IPS-18c (cell line): ENCODE data around the gene CPB2.

ENCODE experiments used
- H3K4me3 ChIP-seq: 2 replicates; pipeline ENCODE4 v1.7.0; 2013; ENCODE audit warnings: low read depth, mild to moderate bottlenecking, low read length, moderate library complexity; ENCODE audit not compliant: insufficient read depth
- H3K9me3 ChIP-seq: one replicate; pipeline ENCODE4 v1.6.1; 2013; ENCODE audit warnings: mild to moderate bottlenecking, low read length, moderate library complexity; ENCODE audit not compliant: control insufficient read depth, insufficient read depth

Gene CPB2

GRCh38 chr13:46104868-46105267 lies at the start of gene CPB2:
TSS of gene CPB2 (minus strand) at chr13:46105033. CDS start at chr13:46105009, 24 bp downstream.
- no peaks in the 10 kb centered on the region for H3K9me3 ChIP-seq
- H3K4me3 ChIP-seq: no peak within 1 kb of the TSS

GRCh38 chr13:46154136-46154801 lies 49.4 kb upstream of the CPB2 start:
- H3K4me3 ChIP-seq: no peak overlapping the region
- no peaks in the 10 kb centered on the region for H3K9me3 ChIP-seq

GRCh38 chr13:46152627-46153328 lies 47.9 kb upstream of the CPB2 start:
- Histone ChIP-seq H3K4me3 (no peak overlapping the region), H3K9me3 (no peaks in the 10 kb centered on the region)

GRCh38 chr13:46150134-46150693 lies 45.4 kb upstream of the CPB2 start:
- no peaks in the 10 kb centered on the region for H3K9me3 ChIP-seq
- no peak overlapping the region for H3K4me3 ChIP-seq

GRCh38 chr13:46149272-46150133 lies 44.7 kb upstream of the CPB2 start:
- no peaks in the 10 kb centered on the region for H3K9me3 ChIP-seq
- no peak overlapping the region for H3K4me3 ChIP-seq

GRCh38 chr13:46146898-46147297 lies 42.1 kb upstream of the CPB2 start:
- H3K9me3 ChIP-seq: no peaks in the 10 kb centered on the region
- H3K4me3 ChIP-seq: no peak overlapping the region

- Histone ChIP-seq H3K4me3 (no peak overlapping the region), H3K9me3 (no peaks in the 10 kb centered on the region)
Measured at GRCh38 chr13:46145950-46146349, 41.1 kb upstream of the CPB2 start.

GRCh38 chr13:46145135-46145534 lies 40.3 kb upstream of the CPB2 start:
- H3K9me3 ChIP-seq: no peaks in the 10 kb centered on the region
- no peak overlapping the region for H3K4me3 ChIP-seq

- Histone ChIP-seq H3K9me3 (no peaks in the 10 kb centered on the region), H3K4me3 (no peak overlapping the region)
Measured at GRCh38 chr13:46143184-46143701, 38.4 kb upstream of the CPB2 start.

GRCh38 chr13:46142776-46143175 lies 37.9 kb upstream of the CPB2 start:
- H3K9me3 ChIP-seq: no peaks in the 10 kb centered on the region
- H3K4me3 ChIP-seq: no peak overlapping the region

- H3K9me3 ChIP-seq: no peaks in the 10 kb centered on the region
- no peak overlapping the region for H3K4me3 ChIP-seq
Measured at GRCh38 chr13:46140044-46140443, 35.2 kb upstream of the CPB2 start.

- H3K4me3 ChIP-seq: no peak overlapping the region
Measured at GRCh38 chr13:46137627-46138317, 32.9 kb upstream of the CPB2 start.

GRCh38 chr13:46136688-46137087 lies 31.9 kb upstream of the CPB2 start:
- Histone ChIP-seq H3K9me3 (no peaks in the 10 kb centered on the region), H3K4me3 (no peak overlapping the region)

More at GRCh38 chr13:46137627-46138317, 32.9 kb upstream of the CPB2 start:
- H3K9me3 ChIP-seq: no peaks in the 10 kb centered on the region

- no peak overlapping the region for H3K4me3 ChIP-seq
- no peaks in the 10 kb centered on the region for H3K9me3 ChIP-seq
Measured at GRCh38 chr13:46134961-46135522, 30.2 kb upstream of the CPB2 start.

GRCh38 chr13:46134494-46134893 lies 29.7 kb upstream of the CPB2 start:
- no peaks in the 10 kb centered on the region for H3K9me3 ChIP-seq

GRCh38 chr13:46132109-46132508 lies 27.3 kb upstream of the CPB2 start:
- Histone ChIP-seq H3K4me3 (no peak overlapping the region), H3K9me3 (no peaks in the 10 kb centered on the region)

More at GRCh38 chr13:46134494-46134893, 29.7 kb upstream of the CPB2 start:
- no peak overlapping the region for H3K4me3 ChIP-seq
